ENCODE results near the gene IL11. TPM values are rescaled to one million over a fixed set of nuclear protein-coding genes. Genes with fewer than 3 reads are reported as not detected.

Gene IL11
- total RNA-seq, 1 donor: 0.36 TPM

DNA sequence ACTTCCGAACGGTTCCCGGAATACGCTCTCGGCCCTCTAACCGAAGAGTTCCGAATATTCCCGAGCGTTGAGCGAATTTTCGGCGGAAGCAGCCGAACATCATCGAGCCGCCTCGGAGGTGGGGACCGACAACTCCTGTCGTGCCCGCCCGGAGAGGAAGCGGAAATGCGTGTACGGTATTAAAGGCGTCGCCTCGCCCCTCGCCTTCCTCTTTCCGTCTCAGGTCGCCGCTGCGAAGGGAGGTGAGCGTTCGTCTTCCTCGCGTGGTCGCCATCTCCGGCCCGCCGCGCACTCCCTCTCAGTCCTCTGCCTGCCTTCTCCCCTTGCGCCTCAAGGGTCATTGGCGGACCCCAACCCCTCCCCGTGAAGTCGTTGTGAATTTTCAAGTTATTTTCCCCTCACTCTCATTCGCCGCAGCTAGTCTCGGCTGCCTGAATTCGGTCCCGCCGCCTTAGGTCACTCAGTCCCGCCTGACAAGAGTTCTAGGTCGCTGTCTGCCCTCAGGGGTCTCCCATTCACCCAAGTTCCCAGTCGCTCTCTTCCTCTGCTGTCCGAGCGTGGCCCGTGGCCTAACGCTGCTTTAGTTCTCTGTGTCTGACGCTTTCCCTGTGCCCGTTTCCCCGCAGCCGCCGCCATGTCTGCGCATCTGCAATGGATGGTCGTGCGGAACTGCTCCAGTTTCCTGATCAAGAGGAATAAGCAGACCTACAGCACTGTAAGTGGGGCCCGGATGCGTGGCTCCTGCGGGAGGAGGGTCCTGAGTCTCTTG, 15.6 kb upstream of the IL11 start, which contains the start of gene RPL28:
TSS of gene RPL28 (plus strand) at position 209 of the 769 bp plus-strand sequence. CDS start at position 635, 426 bp downstream.
- H3K4me2 ChIP-seq (ENCODE audit: insufficient read depth, low read length): peak within 1 kb of the TSS; percentile 97
- H3K36me3 ChIP-seq (ENCODE audit: insufficient read depth, low read length): peaks cover 43% of the 10 kb centered on the region
- peak within 1 kb of the TSS; percentile 88 for H3K27ac ChIP-seq (ENCODE audit: low read depth, low read length)
- peaks cover 51% of the 10 kb centered on the region for H4K20me1 ChIP-seq (ENCODE audit: insufficient read depth, low read length)
- peak within 1 kb of the TSS; percentile 92 for H2AFZ ChIP-seq (ENCODE audit: low read length)
- TF ChIP-seq, protein P1, sequence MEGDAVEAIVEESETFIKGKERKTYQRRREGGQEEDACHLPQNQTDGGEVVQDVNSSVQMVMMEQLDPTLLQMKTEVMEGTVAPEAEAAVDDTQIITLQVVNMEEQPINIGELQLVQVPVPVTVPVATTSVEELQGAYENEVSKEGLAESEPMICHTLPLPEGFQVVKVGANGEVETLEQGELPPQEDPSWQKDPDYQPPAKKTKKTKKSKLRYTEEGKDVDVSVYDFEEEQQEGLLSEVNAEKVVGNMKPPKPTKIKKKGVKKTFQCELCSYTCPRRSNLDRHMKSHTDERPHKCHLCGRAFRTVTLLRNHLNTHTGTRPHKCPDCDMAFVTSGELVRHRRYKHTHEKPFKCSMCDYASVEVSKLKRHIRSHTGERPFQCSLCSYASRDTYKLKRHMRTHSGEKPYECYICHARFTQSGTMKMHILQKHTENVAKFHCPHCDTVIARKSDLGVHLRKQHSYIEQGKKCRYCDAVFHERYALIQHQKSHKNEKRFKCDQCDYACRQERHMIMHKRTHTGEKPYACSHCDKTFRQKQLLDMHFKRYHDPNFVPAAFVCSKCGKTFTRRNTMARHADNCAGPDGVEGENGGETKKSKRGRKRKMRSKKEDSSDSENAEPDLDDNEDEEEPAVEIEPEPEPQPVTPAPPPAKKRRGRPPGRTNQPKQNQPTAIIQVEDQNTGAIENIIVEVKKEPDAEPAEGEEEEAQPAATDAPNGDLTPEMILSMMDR (IDR thresholded peaks at IDR 0.05; ENCODE audit: extremely low read depth, low read depth, low read length): no peak
- H3K4me3 ChIP-seq (ENCODE audit: insufficient read depth, low read length): peak within 1 kb of the TSS; percentile 95
- H3K27me3 ChIP-seq (ENCODE audit: insufficient read depth, low read length): no peaks in the 10 kb centered on the region
- peak; percentile 100 for DNase-seq (ENCODE audit: insufficient read length, low spot score, missing footprints)
- H3K4me1 ChIP-seq (ENCODE audit: insufficient read depth, low read length): peaks cover 35% of the 10 kb centered on the region
- H3K9me3 ChIP-seq (ENCODE audit: low read depth, low read length): no peaks in the 10 kb centered on the region
- H3K79me2 ChIP-seq (ENCODE audit: insufficient read depth, low read length): peaks cover 52% of the 10 kb centered on the region

DNA sequence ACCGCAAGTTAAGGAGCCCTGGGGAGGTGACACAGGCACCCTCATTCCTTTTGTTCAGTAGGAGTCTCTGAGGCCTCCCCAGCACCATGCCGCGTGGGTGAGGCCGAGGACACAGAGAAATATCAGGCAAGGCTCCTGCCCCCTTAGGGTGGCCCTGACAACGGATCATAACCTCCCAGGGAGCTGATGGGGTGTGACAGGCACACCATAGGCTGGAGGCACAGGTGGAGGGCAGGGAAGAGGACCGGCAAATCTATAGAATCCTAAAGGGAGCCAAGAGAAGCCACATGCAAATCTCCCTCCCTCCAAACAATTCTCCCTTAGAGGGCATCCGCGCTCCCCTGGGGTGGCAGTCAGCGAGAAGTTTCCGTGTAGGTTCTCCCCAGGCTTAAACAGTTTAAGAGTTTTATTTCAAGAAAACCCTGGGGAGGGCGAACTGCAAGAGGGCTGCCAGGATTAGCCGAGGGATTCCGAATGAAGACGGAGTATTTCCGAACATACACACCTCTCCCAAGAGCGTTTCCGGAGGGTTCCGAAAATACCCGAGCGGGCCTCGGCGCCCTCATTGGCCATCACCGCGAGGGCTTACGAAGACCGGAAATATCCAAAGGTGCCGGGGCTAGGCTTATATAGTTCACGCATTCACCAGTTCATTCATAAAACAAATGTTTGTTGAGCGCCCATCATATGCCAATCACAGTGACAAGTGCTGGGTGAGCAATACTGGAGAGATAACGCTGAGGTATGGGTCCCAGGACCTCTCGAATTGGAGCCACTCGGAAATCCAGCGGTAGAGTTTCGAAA, 14.9 kb upstream of the IL11 start:
- peak overlapping the region; percentile 95 for H3K4me3 ChIP-seq (ENCODE audit: insufficient read depth, low read length)
- H3K79me2 ChIP-seq (ENCODE audit: insufficient read depth, low read length): peaks cover 44% of the 10 kb centered on the region
- no peaks in the 10 kb centered on the region for H3K9me3 ChIP-seq (ENCODE audit: low read depth, low read length)
- DNase-seq (ENCODE audit: insufficient read length, low spot score, missing footprints): peak; percentile 100
- H3K36me3 ChIP-seq (ENCODE audit: insufficient read depth, low read length): peaks cover 35% of the 10 kb centered on the region
- H3K4me1 ChIP-seq (ENCODE audit: insufficient read depth, low read length): peaks cover 35% of the 10 kb centered on the region
- H3K27me3 ChIP-seq (ENCODE audit: insufficient read depth, low read length): no peaks in the 10 kb centered on the region
- peak overlapping the region; percentile 88 for H3K27ac ChIP-seq (ENCODE audit: low read depth, low read length)
- H3K4me2 ChIP-seq (ENCODE audit: insufficient read depth, low read length): peak overlapping the region; percentile 97
- H4K20me1 ChIP-seq (ENCODE audit: insufficient read depth, low read length): peaks cover 43% of the 10 kb centered on the region
- H2AFZ ChIP-seq (ENCODE audit: low read length): peak overlapping the region; percentile 92
- TF ChIP-seq, protein P1 (IDR thresholded peaks at IDR 0.05; ENCODE audit: extremely low read depth, low read depth, low read length): no peak

DNA sequence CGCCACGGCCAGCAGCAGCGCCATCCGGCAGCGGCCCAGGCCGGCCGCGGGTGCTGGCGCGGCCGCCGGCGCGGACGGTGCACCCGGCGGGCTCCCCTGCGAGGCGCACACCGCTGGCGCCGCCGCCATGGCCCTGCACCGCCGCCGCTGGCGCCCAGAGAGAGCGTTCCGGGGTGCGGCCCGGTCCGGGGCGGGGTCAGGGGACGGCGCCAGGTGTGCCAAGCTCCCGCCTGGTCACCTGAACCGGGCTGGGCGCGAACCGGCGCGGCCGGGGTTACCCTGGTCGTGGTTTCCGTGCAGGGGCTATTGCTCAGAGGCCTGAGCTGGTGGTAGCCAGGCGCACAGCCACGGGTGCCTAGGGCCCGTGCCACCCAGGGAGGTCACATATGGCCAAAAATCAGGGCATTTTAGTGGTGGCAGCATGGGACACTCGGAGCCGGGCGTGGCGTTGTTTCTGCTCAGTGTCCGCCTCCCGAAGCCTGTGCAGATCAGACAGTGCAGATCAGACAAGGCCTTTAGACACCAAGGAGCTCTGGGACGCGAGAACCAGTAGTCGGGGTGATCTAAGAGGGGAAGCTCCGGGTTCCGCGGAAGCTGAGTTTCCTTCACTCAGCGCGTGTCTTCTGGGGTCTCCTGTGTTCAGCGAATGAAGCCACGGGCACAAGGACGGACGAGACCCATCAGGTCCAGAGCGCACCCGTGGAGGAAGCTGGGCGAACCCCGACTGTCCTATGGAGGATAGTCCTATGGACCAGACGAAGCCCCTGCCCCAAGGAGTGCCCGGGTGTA, 14.1 kb upstream of the IL11 start, which contains the start of gene TMEM238:
TSS of gene TMEM238 (minus strand) at position 162 of the 789 bp plus-strand sequence. CDS start at position 129, 33 bp downstream.
- Histone ChIP-seq H2AFZ (ENCODE audit: low read length) (peak within 1 kb of the TSS; percentile 78), H3K9me3 (ENCODE audit: low read depth, low read length) (no peaks in the 10 kb centered on the region), H3K4me1 (ENCODE audit: insufficient read depth, low read length) (peaks cover 35% of the 10 kb centered on the region), H3K27ac (ENCODE audit: low read depth, low read length) (peak within 1 kb of the TSS; percentile 88), H3K27me3 (ENCODE audit: insufficient read depth, low read length) (no peaks in the 10 kb centered on the region), H3K36me3 (ENCODE audit: insufficient read depth, low read length) (peaks cover 27% of the 10 kb centered on the region), H3K79me2 (ENCODE audit: insufficient read depth, low read length) (peaks cover 36% of the 10 kb centered on the region), H3K4me2 (ENCODE audit: insufficient read depth, low read length) (peak within 1 kb of the TSS; percentile 97), H4K20me1 (ENCODE audit: insufficient read depth, low read length) (peaks cover 35% of the 10 kb centered on the region), H3K4me3 (ENCODE audit: insufficient read depth, low read length) (peak within 1 kb of the TSS; percentile 95)
- DNase-seq (ENCODE audit: insufficient read length, low spot score, missing footprints): peak; percentile 68
- TF ChIP-seq, protein P1 (IDR thresholded peaks at IDR 0.05; ENCODE audit: extremely low read depth, low read depth, low read length): no peak
